Measurements from ENCODE around the gene DPM3.
A peak's percentile ranks its signal among the peaks of the same experiment; 100 is the strongest.
"Not testable (repeated sequence)": the region's sequence is repeated elsewhere in the genome, so short reads cannot be mapped to it uniquely, and the experiment has no call there.

The DPM3 gene

GRCh38 chr1:155155996-155156643 lies 15.8 kb upstream of the DPM3 start:
- DNase-seq = not testable (repeated sequence)

DNA sequence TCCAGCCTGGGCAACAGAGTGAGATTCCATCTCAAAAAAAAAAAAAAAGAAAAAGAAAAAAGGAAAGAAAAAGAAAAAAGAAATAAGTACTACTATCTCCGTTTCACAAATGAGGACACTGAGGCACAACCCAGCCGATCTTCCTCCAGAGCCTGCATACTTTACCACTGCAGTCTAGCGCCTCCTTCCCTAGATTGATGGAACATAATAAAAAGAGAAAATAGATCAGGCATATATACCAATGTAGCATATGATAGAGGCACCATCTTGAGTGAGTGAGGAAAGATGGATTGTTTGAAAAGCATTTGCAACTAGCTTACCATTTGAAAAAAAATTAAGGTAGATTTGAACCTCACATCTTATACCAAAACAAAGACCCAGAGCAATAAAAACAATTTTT lies 5.2 kb upstream of the DPM3 start:
- no peak for DNase-seq

DNA sequence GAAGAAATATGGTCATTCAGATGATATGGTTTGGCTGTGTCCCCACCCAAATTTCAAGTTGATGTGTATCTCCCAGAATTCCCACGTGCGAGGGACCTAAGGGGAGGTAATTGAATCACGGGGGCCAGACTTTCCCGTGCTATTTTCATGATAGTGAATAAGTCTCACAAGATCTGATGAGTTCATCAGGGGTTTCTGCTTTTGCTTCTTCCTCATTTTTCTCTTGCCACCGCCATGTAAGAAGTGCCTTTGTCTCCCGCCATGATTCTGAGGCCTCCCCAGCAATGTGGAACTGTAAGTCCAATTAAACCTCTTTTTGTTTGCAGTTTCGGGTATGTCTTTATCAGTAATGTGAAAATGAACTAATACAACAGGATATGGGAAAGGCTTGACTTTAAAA lies 1.4 kb upstream of the DPM3 start:
- no peak for DNase-seq

GRCh38 chr1:155140630-155140953 lies 261 bp upstream of the DPM3 start:
- DNase-seq = no peak

- no peak for DNase-seq
Measured at GRCh38 chr1:155137154-155137949, 3.0 kb downstream of the DPM3 start.

- DNase-seq = no peak
Measured at GRCh38 chr1:155136748-155137147, 3.6 kb downstream of the DPM3 start.

- peak; percentile 93 for DNase-seq
Measured at GRCh38 chr1:155135415-155136028, 4.8 kb downstream of the DPM3 start, which contains the start of gene SLC50A1. Gene SLC50A1 (plus strand): TSS chr1:155135852. CDS start chr1:155135912, 60 bp downstream.

- DNase-seq = peak; percentile 85
Measured at GRCh38 chr1:155134880-155135414, 5.4 kb downstream of the DPM3 start.

DNA sequence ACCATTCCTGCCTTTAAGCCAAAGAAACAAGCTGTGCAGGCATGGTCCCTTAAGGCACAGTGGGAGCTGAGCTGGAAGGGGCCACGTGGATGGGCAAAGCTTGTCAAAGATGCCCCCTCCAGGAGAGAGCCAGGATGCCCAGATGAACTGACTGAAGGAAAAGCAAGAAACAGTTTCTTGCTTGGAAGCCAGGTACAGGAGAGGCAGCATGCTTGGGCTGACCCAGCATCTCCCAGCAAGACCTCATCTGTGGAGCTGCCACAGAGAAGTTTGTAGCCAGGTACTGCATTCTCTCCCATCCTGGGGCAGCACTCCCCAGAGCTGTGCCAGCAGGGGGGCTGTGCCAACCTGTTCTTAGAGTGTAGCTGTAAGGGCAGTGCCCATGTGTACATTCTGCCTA lies 6.0 kb downstream of the DPM3 start:
- no peak for DNase-seq

DNA sequence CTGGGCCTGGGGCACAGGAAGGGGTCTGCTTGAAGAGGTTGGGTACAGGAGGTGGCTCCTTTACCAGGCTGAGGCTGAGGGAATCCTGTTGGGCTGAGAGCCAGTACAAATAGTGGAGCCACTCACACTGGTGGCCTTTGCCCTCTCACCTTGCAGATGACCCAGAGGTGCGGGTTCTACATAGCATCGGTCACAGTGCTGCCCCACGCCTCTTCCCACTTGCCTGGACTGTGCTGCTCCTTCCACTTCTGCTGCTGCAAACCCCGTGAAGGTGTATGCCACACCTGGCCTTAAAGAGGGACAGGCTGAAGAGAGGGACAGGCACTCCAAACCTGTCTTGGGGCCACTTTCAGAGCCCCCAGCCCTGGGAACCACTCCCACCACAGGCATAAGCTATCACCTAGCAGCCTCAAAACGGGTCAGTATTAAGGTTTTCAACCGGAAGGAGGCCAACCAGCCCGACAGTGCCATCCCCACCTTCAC lies 6.5 kb downstream of the DPM3 start:
- no peak for DNase-seq

- no peak for DNase-seq
Measured at GRCh38 chr1:155131856-155132255, 8.5 kb downstream of the DPM3 start.

- no peak for DNase-seq
Measured at GRCh38 chr1:155131285-155131684, 9.0 kb downstream of the DPM3 start.

DNA sequence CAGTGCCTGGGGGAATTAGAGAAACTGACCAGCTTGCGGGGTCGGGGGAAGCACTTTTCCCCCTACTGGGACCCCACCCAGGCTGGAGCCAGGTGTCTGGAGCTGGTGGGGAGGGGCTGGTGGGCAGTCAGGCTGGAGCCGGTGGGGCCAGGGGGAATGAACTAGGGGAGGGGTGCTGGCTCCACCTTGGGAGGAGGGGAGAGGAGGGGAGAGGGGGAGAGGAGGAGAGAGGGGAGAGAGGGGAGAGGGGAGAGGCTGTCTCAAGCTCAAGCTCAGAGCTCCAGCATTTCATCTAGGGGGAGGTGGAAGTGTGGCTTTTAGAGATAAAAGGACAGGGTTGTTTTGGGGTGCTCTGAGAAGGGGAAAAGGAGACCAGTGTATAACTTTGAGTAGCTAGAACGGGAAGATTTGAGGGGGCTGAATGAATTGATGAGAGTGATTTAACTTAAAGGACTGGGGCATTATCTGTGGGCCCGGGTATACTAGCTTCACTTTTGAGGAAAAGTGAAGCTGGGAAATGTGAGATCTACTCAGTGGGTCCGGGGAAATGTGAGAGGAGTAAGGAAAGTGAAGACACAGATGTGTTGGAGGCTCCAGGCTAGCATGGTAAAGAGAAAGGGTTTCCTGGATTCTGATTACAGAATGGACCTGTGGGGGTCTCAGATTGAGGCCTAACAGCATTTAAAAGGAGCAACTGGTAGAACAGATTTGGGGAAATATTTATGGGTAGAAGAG lies 9.9 kb downstream of the DPM3 start:
- no peak for DNase-seq

DNA sequence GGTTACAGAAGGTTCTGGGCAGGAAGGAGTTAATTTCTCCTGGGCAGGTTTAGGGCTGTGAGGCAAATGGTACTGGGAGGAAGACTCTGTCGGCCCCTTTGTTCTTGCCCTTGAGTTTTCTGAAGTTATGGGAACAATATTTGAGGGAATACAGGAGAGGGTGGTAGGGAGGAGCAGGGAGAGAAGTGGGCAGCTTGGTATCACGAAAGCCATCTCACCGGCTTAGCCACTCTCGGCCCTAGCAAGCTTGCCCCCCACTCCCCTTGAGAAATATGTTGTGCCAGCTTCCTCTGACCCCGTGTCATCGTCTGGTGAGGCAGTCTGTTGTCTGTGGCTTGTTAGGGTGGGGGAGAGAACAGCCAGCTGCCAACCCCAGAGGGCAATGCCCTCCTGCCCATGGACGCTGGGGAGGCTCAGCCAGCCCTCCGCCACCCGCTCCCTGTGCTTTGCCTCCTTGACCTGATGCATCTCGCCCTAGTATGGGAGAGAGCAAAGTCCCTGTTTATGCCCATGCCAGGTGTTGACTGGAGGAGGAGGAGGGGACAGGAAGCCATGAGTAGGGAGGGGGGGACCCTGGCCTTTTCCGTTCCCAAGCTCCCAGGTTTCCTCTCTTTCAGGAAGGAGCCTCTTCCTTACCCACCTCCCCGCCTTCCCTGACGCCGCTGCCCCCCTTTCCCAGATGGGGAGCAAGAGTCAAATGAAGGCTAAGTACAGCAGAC lies 11.4 kb downstream of the DPM3 start:
- DNase-seq = no peak

DNA sequence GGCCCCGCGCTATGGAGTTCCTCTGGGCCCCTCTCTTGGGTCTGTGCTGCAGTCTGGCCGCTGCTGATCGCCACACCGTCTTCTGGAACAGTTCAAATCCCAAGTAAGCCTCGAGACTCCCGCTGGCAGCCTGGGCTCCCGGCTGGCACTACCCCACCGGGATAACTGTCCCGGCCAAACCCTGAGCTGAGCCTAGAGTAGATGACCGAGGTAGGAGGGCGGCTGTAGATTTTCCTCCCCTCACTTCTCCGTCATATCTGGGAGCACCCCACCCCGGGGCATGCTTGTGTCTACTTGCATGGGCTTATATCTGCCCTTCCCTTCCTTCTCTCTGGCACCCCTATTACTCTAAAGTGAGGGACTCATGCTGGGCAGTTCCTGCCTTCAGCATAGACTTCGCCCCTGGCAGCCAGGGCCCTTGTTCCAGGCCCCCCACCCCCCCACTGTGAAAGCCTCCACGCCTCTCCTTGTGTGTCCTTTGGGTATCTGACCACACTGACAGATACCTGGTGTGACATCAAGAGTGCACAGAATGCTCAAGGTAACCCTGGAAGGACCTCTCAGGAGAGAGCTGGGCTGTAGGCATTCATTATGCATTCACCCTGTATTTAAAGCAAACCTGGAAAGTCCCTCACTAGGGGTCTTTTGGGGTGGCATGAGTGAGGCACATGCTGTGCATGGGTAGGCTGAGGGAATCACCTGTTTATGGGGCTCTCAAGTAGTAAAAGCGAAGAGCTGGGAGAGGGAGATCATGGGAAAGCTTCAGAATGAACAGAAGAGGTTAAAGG lies 12.2 kb downstream of the DPM3 start:
- no peak for DNase-seq

DNA sequence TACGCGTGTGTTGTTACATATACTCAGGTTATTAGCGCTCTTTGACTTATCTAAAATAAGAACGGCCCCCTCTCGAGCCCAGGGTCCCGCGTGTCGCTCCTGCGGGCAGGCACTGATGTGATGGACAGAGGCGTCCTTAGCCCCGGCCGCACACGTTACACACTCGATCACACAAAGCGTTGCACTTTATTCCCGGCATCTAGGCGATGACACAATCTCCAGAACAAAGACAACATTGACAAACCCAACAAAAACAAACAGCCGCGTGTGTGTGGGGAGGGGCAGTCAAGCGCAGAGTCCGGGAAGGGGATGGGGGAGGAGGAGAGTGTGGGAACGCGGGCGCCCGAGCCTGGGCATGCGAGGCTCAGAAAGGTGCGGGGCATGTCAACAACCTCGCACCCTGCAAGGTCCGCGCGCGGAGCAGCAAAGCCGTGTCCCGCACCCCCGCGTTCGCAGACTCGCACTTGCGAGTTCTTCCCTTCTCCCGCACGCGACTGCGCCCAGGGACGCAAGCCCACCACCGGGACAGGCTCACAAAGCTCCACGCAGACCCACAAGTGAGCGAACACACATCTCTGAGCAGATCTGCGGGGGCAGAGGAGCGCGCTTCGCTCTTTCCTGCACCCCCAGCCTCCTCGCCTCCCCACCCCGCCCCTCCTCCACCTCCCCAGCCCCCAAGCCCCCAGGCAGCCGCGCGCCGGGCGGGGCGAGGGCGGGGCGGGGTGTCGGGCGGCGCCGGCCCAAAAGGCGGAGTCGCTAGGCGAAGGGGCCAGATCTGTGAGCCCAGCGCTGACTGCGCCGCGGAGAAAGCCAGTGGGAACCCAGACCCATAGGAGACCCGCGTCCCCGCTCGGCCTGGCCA lies 13.0 kb downstream of the DPM3 start, which contains the start of gene EFNA1:
TSS of gene EFNA1 (plus strand) at position 772 of the 862 bp plus-strand sequence. CDS start 102 bp downstream, outside the sequence.
- DNase-seq = peak; percentile 44

DNA sequence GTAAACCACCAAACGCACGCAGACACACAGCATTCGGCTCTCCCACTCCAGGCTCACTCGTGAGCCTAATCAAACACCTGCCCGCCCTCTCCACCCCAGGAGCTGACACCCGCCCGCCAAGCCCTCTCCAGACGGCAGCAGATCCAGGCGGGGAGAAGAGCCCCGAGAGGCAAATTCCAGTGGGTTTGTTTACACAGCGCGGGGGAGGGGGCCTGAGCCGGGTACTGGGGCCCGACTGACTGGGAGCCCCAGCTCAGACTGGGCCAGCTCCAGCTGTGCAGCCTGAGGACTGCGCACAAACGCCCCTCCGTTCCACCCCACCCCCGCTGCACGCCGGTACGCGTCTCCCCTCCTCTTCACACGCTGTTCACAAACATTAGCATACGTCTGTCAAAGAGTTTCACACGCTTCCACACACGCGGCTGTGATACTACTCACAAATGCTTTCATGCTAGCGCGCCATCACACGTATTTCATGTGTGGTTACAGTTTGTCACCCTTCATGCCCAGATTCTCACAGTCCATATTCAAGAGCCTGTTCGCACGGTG lies 13.7 kb downstream of the DPM3 start:
- peak; percentile 47 for DNase-seq

DNA sequence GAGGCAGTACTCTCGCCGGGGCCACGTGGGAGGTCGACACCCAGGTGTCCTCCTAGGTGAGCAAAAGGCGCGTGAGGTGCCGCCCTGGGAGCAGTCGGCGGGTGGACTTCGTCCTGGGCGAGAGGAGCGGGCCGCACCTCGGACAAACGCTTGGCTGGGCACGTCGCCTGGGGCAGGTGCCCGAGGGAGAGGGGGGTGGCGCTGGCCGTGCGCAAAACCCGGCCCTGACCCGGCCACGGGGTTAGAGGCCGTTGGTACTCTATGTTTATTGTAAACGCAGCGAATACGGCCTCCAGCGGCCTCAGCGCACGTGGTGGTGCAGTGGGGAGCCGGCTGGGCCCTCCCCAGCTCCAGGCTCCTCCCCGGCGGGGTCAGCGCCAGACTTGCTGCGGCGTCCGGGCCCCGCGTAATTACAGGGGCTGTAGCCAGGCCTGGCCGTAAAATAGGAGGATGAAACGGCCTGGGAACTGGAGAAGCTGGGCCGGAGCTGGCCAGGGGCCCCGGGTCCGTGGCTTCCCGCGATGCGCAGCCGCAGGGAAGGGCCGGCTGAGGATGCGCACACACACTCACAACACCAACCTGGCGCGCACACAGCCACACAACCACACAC lies 14.3 kb downstream of the DPM3 start:
- no peak for DNase-seq

DNA sequence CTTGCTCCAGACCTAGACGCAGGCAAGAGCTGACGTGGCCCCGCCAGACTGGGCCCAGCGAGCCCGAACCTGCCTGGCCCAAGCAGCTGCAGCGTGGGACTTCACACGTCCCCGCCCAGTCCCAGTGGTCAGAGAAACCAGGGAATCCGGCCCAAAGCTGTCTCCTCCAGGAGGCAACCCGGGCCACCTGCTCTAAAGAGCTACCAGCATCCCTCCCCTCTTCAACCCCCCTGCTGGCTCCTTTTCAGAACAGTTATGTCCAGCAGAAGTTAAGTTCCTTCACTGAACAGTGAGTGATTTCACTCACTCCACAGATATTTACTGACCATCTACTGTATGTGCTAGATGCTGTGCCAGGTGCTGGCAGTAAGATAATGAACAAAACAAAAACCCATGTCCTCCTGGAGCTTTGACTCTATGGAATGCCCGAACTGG lies 14.8 kb downstream of the DPM3 start:
- DNase-seq = no peak

All from stimulated activated CD4-positive, alpha-beta T cell treated with anti-CD3 and anti-CD28 coated beads, Interleukin-4, amount 100 ng/mL, for 24 hours (primary cell).